Measurements from ENCODE around the gene UBR1. TPM values are rescaled to one million over a fixed set of nuclear protein-coding genes. Genes with fewer than 3 reads are reported as not detected.

UBR1 gene
- total RNA-seq, 1 experiment from 2014 or later, result 18.9 TPM

DNA sequence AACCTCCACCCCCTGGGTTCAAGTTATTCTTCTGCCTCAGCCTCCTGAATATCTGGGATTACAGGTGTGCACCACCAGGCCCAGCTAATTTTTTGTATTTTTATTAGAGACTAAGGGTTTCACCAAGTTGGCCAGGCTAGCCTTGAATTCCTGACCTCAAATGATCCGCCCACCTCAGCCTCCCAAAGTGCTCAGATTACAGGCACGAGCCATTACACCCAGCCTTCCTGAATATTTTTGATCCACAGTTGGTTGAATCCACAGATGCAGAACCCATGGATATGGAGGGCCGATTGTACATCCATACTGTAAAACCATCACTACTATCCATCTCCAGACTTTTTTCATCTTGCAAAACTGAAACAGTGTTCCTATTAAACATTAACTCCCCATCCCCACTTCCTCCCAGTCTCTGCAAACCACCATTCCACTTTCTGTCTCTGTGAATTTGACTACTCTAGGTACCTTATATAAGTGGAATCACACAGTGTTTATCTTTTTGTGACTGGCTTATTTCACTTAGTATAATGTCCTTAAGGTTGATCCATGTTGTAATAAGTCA, 19.3 kb upstream of the UBR1 start (continued):
- TF ChIP-seq, protein P1, sequence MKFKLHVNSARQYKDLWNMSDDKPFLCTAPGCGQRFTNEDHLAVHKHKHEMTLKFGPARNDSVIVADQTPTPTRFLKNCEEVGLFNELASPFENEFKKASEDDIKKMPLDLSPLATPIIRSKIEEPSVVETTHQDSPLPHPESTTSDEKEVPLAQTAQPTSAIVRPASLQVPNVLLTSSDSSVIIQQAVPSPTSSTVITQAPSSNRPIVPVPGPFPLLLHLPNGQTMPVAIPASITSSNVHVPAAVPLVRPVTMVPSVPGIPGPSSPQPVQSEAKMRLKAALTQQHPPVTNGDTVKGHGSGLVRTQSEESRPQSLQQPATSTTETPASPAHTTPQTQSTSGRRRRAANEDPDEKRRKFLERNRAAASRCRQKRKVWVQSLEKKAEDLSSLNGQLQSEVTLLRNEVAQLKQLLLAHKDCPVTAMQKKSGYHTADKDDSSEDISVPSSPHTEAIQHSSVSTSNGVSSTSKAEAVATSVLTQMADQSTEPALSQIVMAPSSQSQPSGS (CRISPR knock-in tag; IDR thresholded peaks at IDR 0.05; ENCODE audit: borderline replicate concordance, low read depth), result no peak
- TF ChIP-seq, protein P2, sequence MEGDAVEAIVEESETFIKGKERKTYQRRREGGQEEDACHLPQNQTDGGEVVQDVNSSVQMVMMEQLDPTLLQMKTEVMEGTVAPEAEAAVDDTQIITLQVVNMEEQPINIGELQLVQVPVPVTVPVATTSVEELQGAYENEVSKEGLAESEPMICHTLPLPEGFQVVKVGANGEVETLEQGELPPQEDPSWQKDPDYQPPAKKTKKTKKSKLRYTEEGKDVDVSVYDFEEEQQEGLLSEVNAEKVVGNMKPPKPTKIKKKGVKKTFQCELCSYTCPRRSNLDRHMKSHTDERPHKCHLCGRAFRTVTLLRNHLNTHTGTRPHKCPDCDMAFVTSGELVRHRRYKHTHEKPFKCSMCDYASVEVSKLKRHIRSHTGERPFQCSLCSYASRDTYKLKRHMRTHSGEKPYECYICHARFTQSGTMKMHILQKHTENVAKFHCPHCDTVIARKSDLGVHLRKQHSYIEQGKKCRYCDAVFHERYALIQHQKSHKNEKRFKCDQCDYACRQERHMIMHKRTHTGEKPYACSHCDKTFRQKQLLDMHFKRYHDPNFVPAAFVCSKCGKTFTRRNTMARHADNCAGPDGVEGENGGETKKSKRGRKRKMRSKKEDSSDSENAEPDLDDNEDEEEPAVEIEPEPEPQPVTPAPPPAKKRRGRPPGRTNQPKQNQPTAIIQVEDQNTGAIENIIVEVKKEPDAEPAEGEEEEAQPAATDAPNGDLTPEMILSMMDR (IDR thresholded peaks at IDR 0.05), result no peak
- no peak for TF ChIP-seq SMAD4 (CRISPR knock-in tag; IDR thresholded peaks at IDR 0.05)
- TF ChIP-seq, protein P3, sequence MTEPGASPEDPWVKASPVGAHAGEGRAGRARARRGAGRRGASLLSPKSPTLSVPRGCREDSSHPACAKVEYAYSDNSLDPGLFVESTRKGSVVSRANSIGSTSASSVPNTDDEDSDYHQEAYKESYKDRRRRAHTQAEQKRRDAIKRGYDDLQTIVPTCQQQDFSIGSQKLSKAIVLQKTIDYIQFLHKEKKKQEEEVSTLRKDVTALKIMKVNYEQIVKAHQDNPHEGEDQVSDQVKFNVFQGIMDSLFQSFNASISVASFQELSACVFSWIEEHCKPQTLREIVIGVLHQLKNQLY (CRISPR knock-in tag; IDR thresholded peaks at IDR 0.05), result no peak

- H3K4me3 Mint-ChIP-seq, result no peak overlapping the region
- H3K27ac Mint-ChIP-seq, result no peak overlapping the region
- H3K27me3 Mint-ChIP-seq (ENCODE audit: low read depth), result peaks cover 69% of the 10 kb centered on the region
- ATAC-seq, result no peak
- TF ChIP-seq, protein P4, sequence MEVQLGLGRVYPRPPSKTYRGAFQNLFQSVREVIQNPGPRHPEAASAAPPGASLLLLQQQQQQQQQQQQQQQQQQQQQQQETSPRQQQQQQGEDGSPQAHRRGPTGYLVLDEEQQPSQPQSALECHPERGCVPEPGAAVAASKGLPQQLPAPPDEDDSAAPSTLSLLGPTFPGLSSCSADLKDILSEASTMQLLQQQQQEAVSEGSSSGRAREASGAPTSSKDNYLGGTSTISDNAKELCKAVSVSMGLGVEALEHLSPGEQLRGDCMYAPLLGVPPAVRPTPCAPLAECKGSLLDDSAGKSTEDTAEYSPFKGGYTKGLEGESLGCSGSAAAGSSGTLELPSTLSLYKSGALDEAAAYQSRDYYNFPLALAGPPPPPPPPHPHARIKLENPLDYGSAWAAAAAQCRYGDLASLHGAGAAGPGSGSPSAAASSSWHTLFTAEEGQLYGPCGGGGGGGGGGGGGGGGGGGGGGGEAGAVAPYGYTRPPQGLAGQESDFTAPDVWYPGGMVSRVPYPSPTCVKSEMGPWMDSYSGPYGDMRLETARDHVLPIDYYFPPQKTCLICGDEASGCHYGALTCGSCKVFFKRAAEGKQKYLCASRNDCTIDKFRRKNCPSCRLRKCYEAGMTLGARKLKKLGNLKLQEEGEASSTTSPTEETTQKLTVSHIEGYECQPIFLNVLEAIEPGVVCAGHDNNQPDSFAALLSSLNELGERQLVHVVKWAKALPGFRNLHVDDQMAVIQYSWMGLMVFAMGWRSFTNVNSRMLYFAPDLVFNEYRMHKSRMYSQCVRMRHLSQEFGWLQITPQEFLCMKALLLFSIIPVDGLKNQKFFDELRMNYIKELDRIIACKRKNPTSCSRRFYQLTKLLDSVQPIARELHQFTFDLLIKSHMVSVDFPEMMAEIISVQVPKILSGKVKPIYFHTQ (CRISPR knock-in tag; IDR thresholded peaks at IDR 0.05), result no peak
- no peak for TF ChIP-seq AFF4 (CRISPR knock-in tag; IDR thresholded peaks at IDR 0.05; ENCODE audit: borderline replicate concordance)
- TF ChIP-seq ZBTB43 (CRISPR knock-in tag; IDR thresholded peaks at IDR 0.05), result no peak
- no peak for TF ChIP-seq OVOL2 (CRISPR knock-in tag; IDR thresholded peaks at IDR 0.05; ENCODE audit: borderline replicate concordance)
- TF ChIP-seq, protein P5, sequence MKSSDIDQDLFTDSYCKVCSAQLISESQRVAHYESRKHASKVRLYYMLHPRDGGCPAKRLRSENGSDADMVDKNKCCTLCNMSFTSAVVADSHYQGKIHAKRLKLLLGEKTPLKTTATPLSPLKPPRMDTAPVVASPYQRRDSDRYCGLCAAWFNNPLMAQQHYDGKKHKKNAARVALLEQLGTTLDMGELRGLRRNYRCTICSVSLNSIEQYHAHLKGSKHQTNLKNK (CRISPR knock-in tag; IDR thresholded peaks at IDR 0.05), result no peak
- no peak for TF ChIP-seq ZNF425 (CRISPR knock-in tag; conservative IDR thresholded peaks at IDR 0.05)
- TF ChIP-seq RORB (CRISPR knock-in tag; IDR thresholded peaks at IDR 0.05), result no peak
- TF ChIP-seq, protein P6, sequence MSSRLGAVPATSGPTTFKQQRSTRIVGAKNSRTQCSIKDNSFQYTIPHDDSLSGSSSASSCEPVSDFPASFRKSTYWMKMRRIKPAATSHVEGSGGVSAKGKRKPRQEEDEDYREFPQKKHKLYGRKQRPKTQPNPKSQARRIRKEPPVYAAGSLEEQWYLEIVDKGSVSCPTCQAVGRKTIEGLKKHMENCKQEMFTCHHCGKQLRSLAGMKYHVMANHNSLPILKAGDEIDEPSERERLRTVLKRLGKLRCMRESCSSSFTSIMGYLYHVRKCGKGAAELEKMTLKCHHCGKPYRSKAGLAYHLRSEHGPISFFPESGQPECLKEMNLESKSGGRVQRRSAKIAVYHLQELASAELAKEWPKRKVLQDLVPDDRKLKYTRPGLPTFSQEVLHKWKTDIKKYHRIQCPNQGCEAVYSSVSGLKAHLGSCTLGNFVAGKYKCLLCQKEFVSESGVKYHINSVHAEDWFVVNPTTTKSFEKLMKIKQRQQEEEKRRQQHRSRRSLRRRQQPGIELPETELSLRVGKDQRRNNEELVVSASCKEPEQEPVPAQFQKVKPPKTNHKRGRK (CRISPR knock-in tag; IDR thresholded peaks at IDR 0.05; ENCODE audit: borderline replicate concordance), result no peak
- no peak for TF ChIP-seq ZBTB21 (CRISPR knock-in tag; IDR thresholded peaks at IDR 0.05; ENCODE audit: borderline replicate concordance)
- no peak for TF ChIP-seq JAZF1 (CRISPR knock-in tag; IDR thresholded peaks at IDR 0.05)
- no peak for TF ChIP-seq GTF2I (CRISPR knock-in tag; conservative IDR thresholded peaks at IDR 0.05)
- no peak for TF ChIP-seq ZNF121 (CRISPR knock-in tag; IDR thresholded peaks at IDR 0.05)
- no peak for TF ChIP-seq RELA (CRISPR knock-in tag; IDR thresholded peaks at IDR 0.05; ENCODE audit: borderline replicate concordance)
- TF ChIP-seq JUN (CRISPR knock-in tag; IDR thresholded peaks at IDR 0.05), result no peak
- no peak for DNase-seq (ENCODE audit: low spot score)
- POLR2A ChIA-PET, result interaction anchor here (0.6 kb wide), 1 partner anchor 185 kb away, joined by 3 read pairs; no protein-coding TSS in a partner anchor
- peaks cover 12% of the 10 kb centered on the region for H3K4me1 Mint-ChIP-seq
- H3K9me3 Mint-ChIP-seq, result no peaks in the 10 kb centered on the region
- CTCF ChIA-PET, result interaction anchor here (1.2 to 2.2 kb wide), 3 partner anchors 82 to 164 kb away, joined by 4 to 8 read pairs (median 4); no protein-coding TSS in a partner anchor
- no peaks in the 10 kb centered on the region for H3K36me3 Mint-ChIP-seq
These were observed 16.0 kb upstream of the UBR1 start for GRCh38 chr15:43121863-43122262.
